H1 (cell line): ENCODE results near the gene ARAP2. TPM values are rescaled to one million over a fixed set of nuclear protein-coding genes. Genes with fewer than 3 reads are reported as not detected.

ENCODE experiments used
- CTCF ChIA-PET: fragments of 300-600 bp; sonication (Branson Sonifier 250); formaldehyde crosslinking; loops from one replicate; lab custom pipeline; 2021; ENCODE audit not compliant: partially characterized antibody; lab: Charles Lee
- POLR2A ChIA-PET: fragments of 300-600 bp; sonication (Branson Sonifier 250); formaldehyde crosslinking; loops from one replicate; lab custom pipeline; 2021; ENCODE audit warnings: inconsistent platforms; ENCODE audit not compliant: partially characterized antibody; lab: Charles Lee
- DNase-seq, 2 experiments: peaks; one replicate each; pipeline versions ENCODE4 v3.0.0 to v3.0.0-alpha.2; 2010 to 2022; ENCODE audit warnings: low spot score in 2 of 2, low read depth in 1 of 2, mixed read lengths in 1 of 2
- FAIRE-seq: peaks from 2 replicates; lab custom pipeline; 2011; peaks lifted over from hg19 to GRCh38; lab: Jason Lieb, UNC
- H2AFZ ChIP-seq: 2 replicates; pipeline ENCODE4 v1.8.1; 2012; ENCODE audit warnings: low read length, inconsistent platforms
- H2AK5ac ChIP-seq: 2 replicates; pipeline ENCODE4 v1.6.1; 2013; ENCODE audit warnings: low read depth, low read length
- H2BK120ac ChIP-seq: replicated peaks from 2 replicates; pipeline ENCODE3; 2013; ENCODE audit warnings: low read depth, low read length, inconsistent platforms
- H2BK12ac ChIP-seq: 2 replicates; pipeline ENCODE4 v1.6.1; 2013; ENCODE audit warnings: low read depth, low read length
- H2BK15ac ChIP-seq: 2 replicates; pipeline ENCODE4 v1.6.1; 2013; ENCODE audit warnings: low read length
- H2BK20ac ChIP-seq: 2 replicates; pipeline ENCODE4 v1.6.1; 2013; ENCODE audit warnings: low read length
- H2BK5ac ChIP-seq: 2 replicates; pipeline ENCODE4 v1.6.1; 2013; ENCODE audit warnings: low read depth, low read length
- H3K14ac ChIP-seq: 2 replicates; pipeline ENCODE4 v1.6.1; 2013; ENCODE audit warnings: inconsistent platforms; ENCODE audit not compliant: insufficient read length
- H3K18ac ChIP-seq: 2 replicates; pipeline ENCODE4 v1.6.1; 2013; ENCODE audit warnings: low read length; ENCODE audit errors: extremely low read depth
- H3K23ac ChIP-seq: 2 replicates; pipeline ENCODE4 v1.6.1; 2013; ENCODE audit warnings: inconsistent platforms; ENCODE audit not compliant: insufficient read length
- H3K23me2 ChIP-seq: 2 replicates; pipeline ENCODE4 v1.6.1; 2013; ENCODE audit warnings: low read depth, low read length
- H3K27ac ChIP-seq: 2 replicates; pipeline ENCODE4 v1.6.1; 2011; ENCODE audit warnings: low read depth, low read length, inconsistent platforms
- H3K27me3 ChIP-seq, 4 experiments: replicated peaks in 1 of 4; 1 replicate in 1 of 4; 2 replicates in 3 of 4; pipeline versions ENCODE4 v1.6.1 to v1.8.1; 2011 to 2013; ENCODE audit warnings: low read length in 3 of 4, mild to moderate bottlenecking in 3 of 4, inconsistent platforms in 2 of 4, mixed read lengths in 2 of 4, moderate library complexity in 1 of 4; ENCODE audit not compliant: control insufficient read depth in 3 of 4, insufficient read depth in 3 of 4; ENCODE audit errors: extremely low read depth in 1 of 4
- H3K36me3 ChIP-seq, 4 experiments: 2 replicates each; pipeline versions ENCODE4 v1.6.1 to v1.8.1; 2011 to 2013; ENCODE audit warnings: mild to moderate bottlenecking in 4 of 4, low read length in 3 of 4, moderate library complexity in 2 of 4, control low read depth in 1 of 4, inconsistent platforms in 1 of 4; ENCODE audit not compliant: insufficient read depth in 4 of 4, control insufficient read depth in 2 of 4
- H3K4ac ChIP-seq: replicated peaks from 2 replicates; pipeline ENCODE3; 2013; ENCODE audit warnings: low read length, low read depth, mixed read lengths, inconsistent platforms; ENCODE audit not compliant: insufficient read length
- H3K4me1 ChIP-seq, 4 experiments: replicated peaks in 1 of 4; 1 replicate in 1 of 4; 2 replicates in 3 of 4; pipeline versions ENCODE4 v1.6.1 to v1.8.1; 2011 to 2013; ENCODE audit warnings: low read length in 3 of 4, inconsistent platforms in 2 of 4, mixed read lengths in 1 of 4; ENCODE audit not compliant: insufficient read depth in 4 of 4, control insufficient read depth in 3 of 4
- H3K4me2 ChIP-seq, 2 experiments: 2 replicates each; pipeline versions ENCODE4 v1.6.1 to v1.8.1; 2011 to 2013; ENCODE audit warnings: low read depth in 2 of 2, low read length in 2 of 2, control low read depth in 1 of 2, inconsistent platforms in 1 of 2, mild to moderate bottlenecking in 1 of 2; ENCODE audit not compliant: insufficient read depth in 1 of 2
- H3K4me3 ChIP-seq, 4 experiments: fragments of 200-600, 300-600 bp in 1 of 4; sonication (generic), shearing (Covaris generic), sonication (Bioruptor Twin) in 1 of 4; 2 replicates each; pipeline versions ENCODE4 v1.5.1 to v1.8.1; 2011 to 2016; ENCODE audit warnings: low read length in 4 of 4, low read depth in 3 of 4, control low read depth in 2 of 4, inconsistent platforms in 2 of 4, mild to moderate bottlenecking in 2 of 4, mixed read lengths in 1 of 4, moderate library complexity in 1 of 4; ENCODE audit not compliant: insufficient read depth in 2 of 4; ENCODE audit errors: extremely low read depth in 1 of 4
- H3K56ac ChIP-seq: replicated peaks from 2 replicates; pipeline ENCODE3; 2013; ENCODE audit warnings: low read depth, mild to moderate bottlenecking, mixed read lengths, low read length, inconsistent platforms; ENCODE audit not compliant: insufficient read length
- H3K79me1 ChIP-seq: 2 replicates; pipeline ENCODE4 v1.6.1; 2013; ENCODE audit warnings: low read depth, low read length, control low read depth
- H3K79me2 ChIP-seq, 2 experiments: 2 replicates each; pipeline versions ENCODE4 v1.6.1 to v1.8.1; 2012 to 2013; ENCODE audit warnings: low read length in 2 of 2, mild to moderate bottlenecking in 2 of 2, inconsistent platforms in 1 of 2; ENCODE audit not compliant: insufficient read depth in 2 of 2, control insufficient read depth in 1 of 2
- H3K9ac ChIP-seq, 4 experiments: replicated peaks in 1 of 4; 1 replicate in 1 of 4; 2 replicates in 3 of 4; pipeline versions ENCODE4 v1.6.1 to v1.8.1; 2011 to 2013; ENCODE audit warnings: low read depth in 3 of 4, low read length in 3 of 4, control low read depth in 2 of 4, mild to moderate bottlenecking in 2 of 4, moderate library complexity in 2 of 4, inconsistent platforms in 1 of 4; ENCODE audit errors: extremely low read depth in 1 of 4
- H3K9me3 ChIP-seq, 2 experiments: 2 replicates each; pipeline versions ENCODE4 v1.6.1 to v1.8.1; 2012 to 2013; ENCODE audit warnings: mild to moderate bottlenecking in 2 of 2, moderate library complexity in 2 of 2, control low read depth in 1 of 2, inconsistent platforms in 1 of 2, low read depth in 1 of 2, low read length in 1 of 2, mixed read lengths in 1 of 2; ENCODE audit not compliant: insufficient read depth in 2 of 2
- H4K20me1 ChIP-seq, 2 experiments: replicated peaks in 1 of 2; 2 replicates each; pipeline versions ENCODE3 to v1.8.1; 2011 to 2013; ENCODE audit warnings: inconsistent platforms in 2 of 2, low read length in 2 of 2, mild to moderate bottlenecking in 1 of 2; ENCODE audit not compliant: insufficient read depth in 2 of 2, control insufficient read depth in 1 of 2
- H4K5ac ChIP-seq: 2 replicates; pipeline ENCODE4 v1.6.1; 2013; ENCODE audit warnings: low read length, low read depth, mixed read lengths, inconsistent platforms; ENCODE audit not compliant: insufficient read length
- H4K8ac ChIP-seq: 2 replicates; pipeline ENCODE4 v1.8.0; 2013; ENCODE audit warnings: mild to moderate bottlenecking, moderate library complexity, low read length, inconsistent platforms; ENCODE audit not compliant: insufficient read depth; ENCODE audit errors: extremely low read depth
- H4K91ac ChIP-seq: replicated peaks from 2 replicates; pipeline ENCODE3; 2013; ENCODE audit warnings: low read length, mixed read lengths, inconsistent platforms; ENCODE audit not compliant: insufficient read length
- CBX8 ChIP-seq: fragments of 300-800, 300-1000 bp; sonication (generic); IDR thresholded peaks from 2 replicates; pipeline ENCODE4 v1.7.1; 2016; ENCODE audit warnings: low read depth, low read length, borderline replicate concordance
- CHD2 ChIP-seq: IDR thresholded peaks from 2 replicates; pipeline ENCODE4 v1.6.1; 2012; ENCODE audit warnings: low read length, improper control_type of control experiment
- CTCF ChIP-seq, 3 experiments: IDR thresholded peaks; 1 replicate in 2 of 3; 2 replicates in 1 of 3; pipeline versions ENCODE4 v1.5.1 to v1.6.1; 2011; ENCODE audit warnings: low read length in 3 of 3, mild to moderate bottlenecking in 3 of 3, inconsistent platforms in 2 of 3, low read depth in 1 of 3, moderate library complexity in 1 of 3; ENCODE audit not compliant: insufficient read depth in 1 of 3; ENCODE audit errors: control extremely low read depth in 1 of 3
- TBP ChIP-seq: IDR thresholded peaks from 2 replicates; pipeline ENCODE4 v1.6.1; 2011; ENCODE audit warnings: low read depth, low read length, improper control_type of control experiment
- WGBS, 2 experiments: shearing (Covaris generic) in 1 of 2; methylation state at CpG; one replicate each; pipeline versions ENCODE4 v1.1.6 to v1.1.7; 2013 to 2015; ENCODE audit warnings: low lambda C conversion rate in 2 of 2, mixed read lengths in 2 of 2, inconsistent platforms in 1 of 2, low coverage in 1 of 2, missing lambda C conversion rate in 1 of 2; ENCODE audit not compliant: insufficient replicate concordance in 2 of 2, insufficient coverage in 1 of 2, insufficient read length in 1 of 2; ENCODE audit errors: extremely low coverage in 1 of 2, missing lambda C conversion rate in 1 of 2; 5-methylcytosine and 5-hydroxymethylcytosine counted together
- polyA plus RNA-seq, 7 experiments: library from polyadenylated mRNA; depleted of rRNA in 3 of 7; stranded (reverse) in 5 of 7; unstranded in 2 of 7; fragments of >200 nt in 5 of 7; fragments of 200-250 nt in 2 of 7; gene quantifications; 1 replicate in 5 of 7; 2 replicates in 1 of 7; 4 replicates in 1 of 7; pipeline versions ENCODE4 v1.2.1 to v1.2.3, GENCODE V29; 2011 to 2013; ENCODE audit warnings: missing spikeins in 2 of 7, mixed read lengths in 2 of 7
- total RNA-seq: library from RNA; stranded (reverse); fragmentation: NEBNext Ultra II Directional; extraction: Animal tissue kit (Norgen Biotek cat#: 25700); gene quantifications from 2 replicates; pipeline ENCODE4 v1.2.1, GENCODE V29; 2021

The ARAP2 gene
- total and polyA plus RNA-seq, 2 of the 8 experiments (the other 6 are each of a cell fraction or from before 2014, with no cell fraction given), result 0.15 to 2.3 TPM

- no peaks in the 10 kb centered on the region for H3K36me3 ChIP-seq
- H3K14ac ChIP-seq, result no peak overlapping the region
- H2BK15ac ChIP-seq, result no peak overlapping the region
- no peaks in the 10 kb centered on the region for H3K23me2 ChIP-seq
- no peak overlapping the region for H2BK20ac ChIP-seq
- no peak overlapping the region for H2AK5ac ChIP-seq
- no peaks in the 10 kb centered on the region for H3K9me3 ChIP-seq
- H3K18ac ChIP-seq, result no peak overlapping the region
- DNase-seq, result no peak
- H3K4me1 ChIP-seq, result peaks cover 0 to 2% (median under 1%) of the 10 kb centered on the region in 4 experiments; a peak in 1 of 7 replicates
- no peak overlapping the region for H3K56ac ChIP-seq
- no peak overlapping the region for H3K4me3 ChIP-seq
- H2AFZ ChIP-seq, result no peak overlapping the region
- H4K91ac ChIP-seq, result no peak overlapping the region
- POLR2A ChIA-PET, result no interaction called here
- no peak overlapping the region for H4K5ac ChIP-seq
- no peaks in the 10 kb centered on the region for H3K27me3 ChIP-seq
- no peak overlapping the region for H2BK12ac ChIP-seq
- no peak for FAIRE-seq
- H3K27ac ChIP-seq, result no peak overlapping the region
- H3K9ac ChIP-seq, result no peak overlapping the region
- H3K4ac ChIP-seq, result no peak overlapping the region
- no peak overlapping the region for H2BK5ac ChIP-seq
- H2BK120ac ChIP-seq, result no peak overlapping the region
- H3K23ac ChIP-seq, result no peak overlapping the region
- no peaks in the 10 kb centered on the region for H4K20me1 ChIP-seq
- H3K79me1 ChIP-seq, result no peaks in the 10 kb centered on the region
- no peak overlapping the region for H3K4me2 ChIP-seq
- no peaks in the 10 kb centered on the region for H3K79me2 ChIP-seq
- WGBS, 2 experiments, result 85% methylated on average over 2 of the region's 2 CpGs; no CpG with 5 or more reads in 1 of the 2 experiments
- TF ChIP-seq TBP, result no peak
- TF ChIP-seq CTCF (IDR thresholded peaks at IDR 0.05; ENCODE audit: control extremely low read depth in 1 of 3, insufficient read depth in 1 of 3, low read depth in 1 of 3, low read length in 3 of 3), result no peak
- no peak for TF ChIP-seq CHD2
- TF ChIP-seq CBX8, result no peak
- TF ChIP-seq, all 59 proteins: peak for 0
- CTCF ChIA-PET, result interaction anchor here (1.4 kb wide), 1 partner anchor 147 kb away, joined by 5 read pairs; no protein-coding TSS in a partner anchor
- no peak overlapping the region for H4K8ac ChIP-seq
Measured at GRCh38 chr4:36251983-36252382, 7.7 kb upstream of the ARAP2 start.
